Measurements from ENCODE around the gene GABRR1.

The GABRR1 gene

GRCh38 chr6:89215391-89215790 is 1.8 kb downstream of the GABRR1 start:
- DNase-seq (ENCODE audit: low read depth, low spot score), result no peak

- DNase-seq (ENCODE audit: low read depth, low spot score), result no peak
These were observed 3.0 kb downstream of the GABRR1 start for GRCh38 chr6:89214197-89214596.

- DNase-seq (ENCODE audit: low read depth, low spot score), result no peak
These were observed 4.7 kb downstream of the GABRR1 start for GRCh38 chr6:89212472-89212871.

GRCh38 chr6:89209457-89209856 is 7.7 kb downstream of the GABRR1 start:
- DNase-seq (ENCODE audit: low read depth, low spot score), result no peak

GRCh38 chr6:89208551-89208950 is 8.6 kb downstream of the GABRR1 start:
- no peak for DNase-seq (ENCODE audit: low read depth, low spot score)

DNA sequence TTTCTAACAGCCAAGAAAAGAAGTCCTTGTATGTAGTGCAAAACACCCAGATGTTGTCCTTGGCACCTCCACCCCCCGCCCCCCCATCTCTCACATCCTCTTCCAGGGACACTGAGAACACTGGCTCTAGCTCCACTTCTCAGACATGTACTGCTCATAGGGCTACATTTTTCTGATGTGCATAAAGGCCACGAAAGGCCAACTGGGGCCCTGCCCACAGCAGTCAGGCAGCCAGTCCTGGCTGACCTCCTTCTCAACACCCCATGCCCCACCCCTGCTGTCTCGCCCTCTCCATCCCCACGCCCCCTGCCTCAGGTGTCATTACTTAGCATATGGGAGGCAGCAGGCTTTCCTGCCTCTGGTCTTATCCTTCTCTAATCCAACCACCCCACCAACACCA is 11.3 kb downstream of the GABRR1 start:
- no peak for DNase-seq (ENCODE audit: low read depth, low spot score)

GRCh38 chr6:89204096-89204495 is 13.1 kb downstream of the GABRR1 start:
- DNase-seq (ENCODE audit: low read depth, low spot score), result no peak

- no peak for DNase-seq (ENCODE audit: low read depth, low spot score)
These were observed 16.4 kb downstream of the GABRR1 start for GRCh38 chr6:89200706-89201215.

DNA sequence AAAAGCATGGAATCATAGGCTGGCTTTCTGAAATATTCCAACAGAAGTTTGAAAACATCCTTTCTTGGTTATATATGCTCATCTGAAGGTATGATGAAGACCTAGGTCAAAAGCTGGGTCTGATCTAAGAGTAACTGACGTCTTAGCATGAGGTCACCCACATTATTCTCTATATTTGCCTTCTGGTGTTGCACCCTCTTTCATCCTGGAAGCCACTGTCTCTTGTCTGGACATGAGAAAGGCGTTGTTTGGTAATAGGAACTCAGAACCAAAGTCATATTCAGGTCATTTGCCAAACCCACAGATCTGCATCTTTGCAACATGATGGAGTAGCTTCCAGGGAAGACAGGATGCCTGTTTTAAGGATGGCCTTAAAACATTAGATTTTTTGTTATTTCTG is 17.6 kb downstream of the GABRR1 start:
- no peak for DNase-seq (ENCODE audit: low read depth, low spot score)

GRCh38 chr6:89198235-89198634 is 18.9 kb downstream of the GABRR1 start:
- DNase-seq (ENCODE audit: low read depth, low spot score), result no peak

- no peak for DNase-seq (ENCODE audit: low read depth, low spot score)
These were observed 20.0 kb downstream of the GABRR1 start for GRCh38 chr6:89197141-89197540.

- DNase-seq (ENCODE audit: low read depth, low spot score), result no peak
These were observed 22.6 kb downstream of the GABRR1 start for GRCh38 chr6:89194559-89194958.

GRCh38 chr6:89190741-89191140 is 26.4 kb downstream of the GABRR1 start:
- DNase-seq (ENCODE audit: low read depth, low spot score), result no peak

DNA sequence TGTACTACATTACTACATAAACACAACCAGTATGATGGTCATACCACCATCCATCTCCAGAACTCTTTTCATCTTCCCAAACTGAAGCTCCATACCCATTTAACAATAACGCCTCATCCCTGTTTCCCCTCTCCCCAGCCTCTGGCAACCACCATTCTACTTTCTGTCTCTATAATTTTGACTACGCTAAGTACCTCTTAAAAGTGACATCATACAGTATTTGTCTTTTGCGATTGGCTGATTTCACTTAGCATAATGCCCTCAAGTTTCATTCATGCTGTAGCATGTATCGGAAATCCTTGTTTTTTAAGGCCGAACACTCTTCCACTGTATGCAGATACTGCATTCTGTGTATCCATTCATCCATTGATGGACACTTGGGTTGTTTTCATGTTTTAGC is 29.7 kb downstream of the GABRR1 start:
- DNase-seq (ENCODE audit: low read depth, low spot score), result no peak

DNA sequence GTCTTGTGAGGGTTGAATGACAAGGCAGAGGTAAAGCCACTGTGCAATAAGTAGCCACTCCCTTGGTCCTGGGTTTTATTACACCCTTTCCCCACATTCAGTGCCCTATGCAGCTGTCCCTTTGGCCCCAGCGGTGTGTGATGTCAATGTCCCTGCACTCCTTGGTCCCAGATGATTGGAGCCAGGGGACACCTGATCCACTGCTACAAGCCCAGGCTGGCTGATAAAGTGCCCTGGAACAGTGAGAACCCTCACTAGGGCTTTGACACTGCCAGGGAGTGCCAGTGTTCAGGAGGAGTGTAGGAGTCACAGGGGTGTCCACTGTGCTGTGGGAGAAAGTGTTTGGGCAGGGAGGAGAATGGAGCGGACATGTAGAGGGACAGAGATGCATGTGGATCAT is 30.4 kb downstream of the GABRR1 start:
- no peak for DNase-seq (ENCODE audit: low read depth, low spot score)

- no peak for DNase-seq (ENCODE audit: low read depth, low spot score)
These were observed 32.8 kb downstream of the GABRR1 start for GRCh38 chr6:89184344-89184743.

DNA sequence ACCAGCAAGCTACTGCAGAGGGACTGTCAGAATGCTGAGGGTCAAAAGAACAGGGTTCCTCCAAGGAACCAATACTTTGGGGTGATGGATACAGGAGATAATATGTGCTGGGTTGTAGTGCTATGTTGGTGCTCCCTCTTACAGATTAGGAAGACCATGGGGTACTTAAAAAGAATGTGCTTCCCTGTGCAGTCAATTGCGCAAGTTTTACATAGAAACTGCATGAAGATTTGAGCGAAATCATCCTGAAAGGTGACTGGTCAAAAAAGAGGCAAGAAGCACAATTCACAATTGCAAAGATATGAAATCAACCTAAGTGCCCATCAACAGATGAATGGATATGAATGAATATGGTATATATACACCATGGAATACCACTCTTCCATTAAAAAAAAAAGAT is 33.9 kb downstream of the GABRR1 start:
- DNase-seq (ENCODE audit: low read depth, low spot score), result no peak

DNA sequence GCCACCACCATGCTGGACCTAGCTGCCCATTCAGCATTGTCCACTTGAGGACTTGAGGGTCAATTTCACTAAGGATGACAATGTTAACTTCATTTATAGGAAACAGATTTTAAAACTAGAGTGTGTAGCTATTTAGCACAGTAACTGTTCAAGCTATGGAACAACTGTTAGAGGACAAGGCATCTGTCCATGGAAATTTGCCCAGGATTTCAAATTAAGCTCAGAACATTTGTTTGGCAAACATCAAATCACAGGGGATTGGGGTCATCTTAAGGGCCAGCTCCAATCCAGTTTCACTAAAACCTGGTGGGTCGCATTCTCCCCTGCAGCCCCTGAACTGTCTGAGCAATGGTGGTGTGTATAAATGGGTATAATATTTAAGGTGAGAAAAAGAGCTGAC is 36.2 kb downstream of the GABRR1 start:
- DNase-seq (ENCODE audit: low read depth, low spot score), result no peak

DNA sequence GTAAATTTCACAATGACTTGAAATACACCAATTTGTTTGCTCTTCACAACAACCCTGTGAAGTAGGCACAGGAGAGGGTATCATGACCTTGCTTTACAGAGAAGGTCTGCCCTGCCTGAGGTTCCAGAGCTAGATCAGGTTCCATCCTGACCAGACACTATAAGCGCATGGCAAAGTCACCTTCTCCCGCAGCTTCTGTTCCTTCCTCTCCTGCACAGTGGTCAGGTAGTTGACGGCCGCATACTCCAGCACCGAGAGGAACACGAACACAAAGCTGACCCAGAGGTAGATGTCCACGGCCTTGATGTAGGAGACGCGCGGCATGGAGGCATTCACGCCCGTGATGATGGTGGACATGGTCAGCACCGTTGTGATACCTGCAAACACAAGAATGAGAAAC is 37.0 kb downstream of the GABRR1 start:
- DNase-seq (ENCODE audit: low read depth, low spot score), result no peak

DNA sequence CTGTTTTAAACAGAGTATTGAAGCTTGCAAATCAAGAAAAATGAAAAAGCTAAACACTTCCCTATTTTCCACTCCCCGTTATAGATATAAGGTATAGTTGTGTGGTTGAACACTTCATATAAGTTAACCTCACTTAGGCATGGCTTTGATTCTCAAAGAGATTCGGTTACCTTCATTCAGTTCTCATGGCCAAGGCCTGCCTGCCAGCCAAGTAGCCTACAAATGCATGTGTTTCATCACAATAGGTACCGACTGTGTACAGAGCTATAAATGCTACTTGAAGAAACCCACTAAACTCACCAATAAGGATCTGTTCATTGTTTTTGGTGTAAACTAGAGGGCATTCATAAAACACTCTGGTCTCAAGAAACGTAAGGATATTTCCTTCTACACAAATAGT is 43.5 kb downstream of the GABRR1 start:
- DNase-seq (ENCODE audit: low read depth, low spot score), result no peak

GRCh38 chr6:89172131-89172530 is 45.0 kb downstream of the GABRR1 start:
- DNase-seq (ENCODE audit: low read depth, low spot score), result no peak

GRCh38 chr6:89162047-89162371 is 55.1 kb downstream of the GABRR1 start:
- no peak for DNase-seq (ENCODE audit: low read depth, low spot score)

DNA sequence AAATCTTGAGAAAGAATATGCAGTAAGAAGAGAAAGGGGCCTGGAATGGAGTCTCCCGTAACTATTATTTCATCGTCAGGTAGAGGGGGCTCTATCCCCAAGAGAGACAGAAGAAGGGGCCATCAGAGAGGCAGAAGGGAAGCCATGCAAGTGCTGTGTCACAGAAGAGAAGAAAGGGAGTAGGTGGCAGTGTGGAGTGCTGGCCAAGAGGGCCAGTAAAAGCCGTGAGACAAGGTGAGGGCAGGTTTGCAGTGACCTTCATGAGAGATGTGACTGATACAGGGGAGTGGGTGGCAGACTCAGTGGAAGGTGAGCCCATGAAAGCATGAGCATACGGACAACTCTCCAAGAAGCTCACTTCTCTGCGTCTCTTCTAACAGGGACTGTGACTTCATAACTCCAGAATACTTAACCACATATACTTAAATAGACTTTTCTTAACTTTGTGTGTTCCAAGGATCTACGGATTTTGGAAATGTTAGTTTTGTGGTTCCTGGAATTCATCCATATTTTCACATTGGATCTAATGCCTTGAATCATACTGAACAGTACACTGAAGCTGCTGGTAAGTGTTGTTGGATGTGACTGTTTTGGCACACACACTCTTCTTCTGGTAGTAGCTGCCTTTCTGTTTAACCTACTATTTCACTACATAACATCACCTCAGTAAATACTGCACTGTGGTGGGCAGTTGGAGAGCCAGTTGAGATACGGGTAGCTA is 55.7 kb downstream of the GABRR1 start:
- no peak for DNase-seq (ENCODE audit: low read depth, low spot score)

All from iPS DF 19.7 (cell line).